Measurements from ENCODE around the gene SLC2A11. TPM values are rescaled to one million over a fixed set of nuclear protein-coding genes. Genes with fewer than 3 reads are reported as not detected.

The SLC2A11 gene
- total RNA-seq (2014; rRNA removed; shearing (Covaris generic)): 8.3 and 10.7 TPM in 2 replicates
- 18.3 and 23.1 TPM in 2 replicates for polyA plus RNA-seq (2014; cell fraction: nucleus; rRNA removed)

GRCh38 chr22:23857606-23858483, at the start of gene SLC2A11:
Gene SLC2A11 (plus strand): TSS chr22:23857875. CDS start chr22:23858000, 125 bp downstream.
- peak; percentile 96 for DNase-seq (ENCODE audit: extremely low read depth, low read depth)

- no peak for DNase-seq (ENCODE audit: extremely low read depth, low read depth)
Measured at GRCh38 chr22:23812378-23812777, 45.3 kb upstream of the SLC2A11 start.

GRCh38 chr22:23815541-23816155, 42.0 kb upstream of the SLC2A11 start:
- DNase-seq (ENCODE audit: extremely low read depth, low read depth): no peak

- DNase-seq (ENCODE audit: extremely low read depth, low read depth): no peak
Measured at GRCh38 chr22:23816156-23816976, 41.3 kb upstream of the SLC2A11 start.

- DNase-seq (ENCODE audit: extremely low read depth, low read depth): no peak
Measured at GRCh38 chr22:23817146-23817545, 40.5 kb upstream of the SLC2A11 start.

GRCh38 chr22:23818541-23818940, 39.1 kb upstream of the SLC2A11 start:
- DNase-seq (ENCODE audit: extremely low read depth, low read depth): no peak

- no peak for DNase-seq (ENCODE audit: extremely low read depth, low read depth)
Measured at GRCh38 chr22:23820748-23821211, 36.9 kb upstream of the SLC2A11 start.

- DNase-seq (ENCODE audit: extremely low read depth, low read depth): no peak
Measured at GRCh38 chr22:23822101-23822671, 35.5 kb upstream of the SLC2A11 start.

- DNase-seq (ENCODE audit: extremely low read depth, low read depth): no peak
Measured at GRCh38 chr22:23823331-23823791, 34.3 kb upstream of the SLC2A11 start.

GRCh38 chr22:23824476-23825245, 33.0 kb upstream of the SLC2A11 start:
- DNase-seq (ENCODE audit: extremely low read depth, low read depth): no peak

- DNase-seq (ENCODE audit: extremely low read depth, low read depth): no peak
Measured at GRCh38 chr22:23825246-23825905, 32.3 kb upstream of the SLC2A11 start.

- no peak for DNase-seq (ENCODE audit: extremely low read depth, low read depth)
Measured at GRCh38 chr22:23826510-23827350, 30.9 kb upstream of the SLC2A11 start.

- DNase-seq (ENCODE audit: extremely low read depth, low read depth): no peak
Measured at GRCh38 chr22:23827351-23827995, 30.2 kb upstream of the SLC2A11 start.

GRCh38 chr22:23828800-23829680, 28.6 kb upstream of the SLC2A11 start:
- no peak for DNase-seq (ENCODE audit: extremely low read depth, low read depth)

GRCh38 chr22:23829845-23830372, 27.8 kb upstream of the SLC2A11 start:
- no peak for DNase-seq (ENCODE audit: extremely low read depth, low read depth)

GRCh38 chr22:23831261-23831660, 26.4 kb upstream of the SLC2A11 start:
- DNase-seq (ENCODE audit: extremely low read depth, low read depth): no peak

Measured in NCI-H460 (cell line).